Subcutaneous abdominal adipose tissue (tissue), 5 donors: ENCODE measurements around the gene ZKSCAN8.
"Not testable (repeated sequence)": the region's sequence is repeated elsewhere in the genome, so short reads cannot be mapped to it uniquely, and the experiment has no call there.

Experiments
- H3K27ac ChIP-seq: one replicate; pipeline ENCODE4 v1.7.0; 2013; ENCODE audit warnings: low read depth, mild to moderate bottlenecking, inconsistent platforms, low read length, moderate library complexity
- H3K27me3 ChIP-seq, 5 donors: one replicate each; pipeline ENCODE4 v1.7.0; 2013; ENCODE audit warnings: low read length in 5 of 5, inconsistent platforms in 1 of 5; ENCODE audit not compliant: control insufficient read depth in 5 of 5, insufficient read depth in 4 of 5
- H3K36me3 ChIP-seq, 5 donors: one replicate each; pipeline ENCODE4 v1.7.0; 2013; ENCODE audit warnings: low read length in 5 of 5; ENCODE audit not compliant: control insufficient read depth in 5 of 5, insufficient read depth in 5 of 5
- H3K4me1 ChIP-seq, 5 donors: one replicate each; pipeline ENCODE4 v1.7.0; 2013; ENCODE audit warnings: low read length in 5 of 5, mild to moderate bottlenecking in 3 of 5, moderate library complexity in 1 of 5; ENCODE audit not compliant: control insufficient read depth in 5 of 5, insufficient read depth in 5 of 5
- H3K4me3 ChIP-seq, 5 donors: one replicate each; pipeline ENCODE4 v1.7.0; 2013; ENCODE audit warnings: low read length in 5 of 5, low read depth in 1 of 5
- H3K9ac ChIP-seq, 5 donors: one replicate each; pipeline ENCODE4 v1.7.0; 2013; ENCODE audit warnings: low read length in 5 of 5, mild to moderate bottlenecking in 4 of 5, moderate library complexity in 3 of 5
- H3K9me3 ChIP-seq, 5 donors: one replicate each; pipeline ENCODE4 v1.7.0; 2013; ENCODE audit warnings: low read length in 5 of 5; ENCODE audit not compliant: control insufficient read depth in 5 of 5
- donor health status: healthy.
- donor health status: healthy.
- donor health status: healthy.
- donor health status: healthy.
- donor health status: healthy.

ZKSCAN8 gene

DNA sequence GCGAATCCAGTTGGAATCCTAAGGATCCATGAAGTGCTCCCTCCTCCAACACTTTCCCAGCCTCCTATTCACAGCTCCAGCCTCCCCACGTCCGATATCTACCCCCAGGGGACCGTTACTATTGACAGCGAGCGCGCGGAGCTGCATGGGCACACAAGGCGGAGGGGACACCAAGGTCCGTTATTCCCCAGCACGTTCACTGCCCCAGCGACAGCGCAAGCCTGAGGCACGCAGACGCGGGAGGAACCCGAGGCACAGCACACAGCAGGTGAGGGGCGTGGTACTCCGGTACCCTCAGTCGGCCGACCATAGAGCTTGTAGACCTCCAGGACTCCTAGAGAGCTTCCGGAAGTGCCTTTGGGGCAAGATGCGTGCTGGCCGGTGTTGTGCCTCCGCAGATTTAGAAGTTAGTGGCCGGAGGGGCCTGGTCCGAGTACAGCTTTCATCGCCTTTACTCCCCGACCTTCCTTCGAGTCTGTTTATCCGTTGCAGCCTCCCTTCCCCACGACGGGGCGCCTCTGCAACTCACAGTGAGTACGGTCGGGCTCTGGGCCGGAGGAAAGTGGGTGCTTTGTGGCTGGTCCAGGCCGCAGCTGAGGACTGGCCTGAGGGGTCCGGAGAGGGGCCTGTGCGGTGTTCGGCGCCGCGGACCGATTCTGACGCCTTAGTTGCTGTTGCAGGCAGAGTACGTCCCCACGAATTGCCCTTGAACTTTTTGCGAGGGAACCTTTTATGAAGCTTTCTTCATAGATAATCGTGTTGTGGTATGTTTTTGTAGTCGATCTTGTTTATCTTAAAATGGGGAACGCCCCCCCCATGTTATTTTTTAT, at the start of gene ZKSCAN8:
ZKSCAN8 (plus strand) TSS at position 384 of the 830 bp plus-strand sequence. CDS start 6,525 bp downstream, outside the sequence.
- Histone ChIP-seq H3K4me1 (peaks cover 3 to 37% (median 29%) of the 10 kb centered on the region in 5 donors), H3K9ac (peak within 1 kb of the TSS; percentile 94 to 98 (median 98)), H3K9me3 (no peaks in the 10 kb centered on the region), H3K4me3 (peak within 1 kb of the TSS; percentile 96 to 99 (median 98)), H3K36me3 (peaks cover 0 to 13% (median 6%) of the 10 kb centered on the region in 5 donors), H3K27ac (peak within 1 kb of the TSS; percentile 81), H3K27me3 (no peaks in the 10 kb centered on the region)

DNA sequence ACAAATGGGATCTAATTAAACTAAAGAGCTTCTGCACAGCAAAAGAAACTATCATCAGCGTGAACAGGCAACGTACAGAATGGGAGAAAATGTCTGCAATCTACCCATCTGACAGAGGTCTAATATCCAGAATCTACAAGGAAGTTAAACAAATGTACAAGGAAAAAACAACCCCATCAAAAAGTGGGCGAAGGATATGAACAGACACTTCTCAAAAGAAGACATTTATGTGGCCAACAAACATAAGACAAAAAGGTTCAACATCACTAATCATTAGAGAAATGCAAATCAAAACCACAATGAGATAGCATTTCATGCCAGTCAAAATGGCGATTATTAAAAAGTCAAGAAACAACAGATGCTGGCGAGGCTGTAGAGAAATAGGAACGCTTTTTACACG, 39.5 kb upstream of the ZKSCAN8 start:
- not testable (repeated sequence) for H3K36me3 ChIP-seq, H3K4me3 ChIP-seq, H3K9me3 ChIP-seq, H3K27ac ChIP-seq, H3K9ac ChIP-seq, H3K27me3 ChIP-seq
- peaks cover 0 to 14% (median 7%) of the 10 kb centered on the region in 5 donors for H3K4me1 ChIP-seq

DNA sequence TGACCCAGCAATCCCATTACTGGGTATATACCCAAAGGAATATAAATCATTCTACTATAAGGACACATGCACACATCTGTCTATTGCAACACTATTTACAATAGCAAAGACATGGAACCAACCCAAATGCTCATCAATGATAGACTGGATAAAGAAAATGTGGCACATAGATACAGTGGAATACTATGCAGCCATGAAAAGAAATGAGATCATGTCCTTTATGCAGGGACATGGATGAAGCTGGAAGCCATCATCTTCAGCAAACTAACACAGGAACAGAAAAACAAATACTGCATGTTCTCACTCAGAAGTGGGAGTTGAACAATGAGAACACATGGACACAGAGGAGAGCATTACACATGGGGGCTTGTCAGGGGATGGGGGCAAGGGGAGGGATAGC, 39.0 kb upstream of the ZKSCAN8 start:
- H3K27me3 ChIP-seq, H3K4me3 ChIP-seq, H3K9me3 ChIP-seq, H3K36me3 ChIP-seq, H3K9ac ChIP-seq, H3K27ac ChIP-seq: not testable (repeated sequence)
- peaks cover 0 to 14% (median 7%) of the 10 kb centered on the region in 5 donors for H3K4me1 ChIP-seq

DNA sequence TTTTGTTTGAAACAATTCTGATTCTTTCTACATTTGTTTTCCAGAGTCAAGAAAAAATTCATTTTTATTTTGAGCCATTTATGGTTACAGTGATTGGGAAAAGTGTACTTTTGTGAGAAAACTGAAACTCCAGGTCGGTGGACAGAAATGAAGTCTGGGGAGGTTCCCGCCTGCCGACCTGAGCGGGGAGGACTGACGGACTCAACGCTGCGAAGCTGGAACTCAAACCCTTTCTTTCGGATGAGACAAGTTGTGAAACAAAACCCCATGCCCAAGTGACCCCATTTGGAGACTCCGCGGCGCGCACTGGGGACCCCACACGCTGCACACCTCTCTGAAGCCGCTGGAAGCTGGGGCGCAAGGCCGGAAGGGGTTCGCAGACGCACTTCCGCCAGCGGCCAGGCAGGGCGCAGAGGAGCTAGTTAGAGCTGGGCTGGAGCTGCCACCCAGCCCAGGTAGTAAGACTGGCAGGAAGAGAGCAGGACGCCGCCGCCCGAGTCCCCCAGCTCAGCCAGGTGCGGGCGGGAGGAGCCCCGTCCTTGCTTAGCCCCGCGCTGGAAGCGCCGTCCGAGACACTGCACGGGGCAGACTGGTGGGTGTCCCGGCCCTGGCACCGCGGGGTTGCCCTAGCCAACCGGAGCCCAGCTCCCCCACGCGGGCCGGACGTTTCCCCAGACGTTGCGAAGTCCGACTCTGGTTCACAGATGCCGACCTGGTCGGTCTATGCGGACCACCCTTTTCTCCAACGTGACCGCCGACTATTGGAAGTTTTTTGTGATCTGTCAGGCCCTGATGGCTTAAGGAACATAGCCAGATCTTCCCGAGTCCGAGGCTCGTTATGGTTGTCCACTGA, 37.1 kb upstream of the ZKSCAN8 start:
- Histone ChIP-seq H3K27ac (peak overlapping the region; percentile 54), H3K9me3 (no peaks in the 10 kb centered on the region), H3K4me3 (peak overlapping the region; percentile 84 to 98 (median 90)), H3K36me3 (no peaks in the 10 kb centered on the region), H3K27me3 (no peaks in the 10 kb centered on the region), H3K4me1 (peaks cover 0 to 14% (median 7%) of the 10 kb centered on the region in 5 donors), H3K9ac (peak overlapping the region; percentile 76 to 95 (median 86))

DNA sequence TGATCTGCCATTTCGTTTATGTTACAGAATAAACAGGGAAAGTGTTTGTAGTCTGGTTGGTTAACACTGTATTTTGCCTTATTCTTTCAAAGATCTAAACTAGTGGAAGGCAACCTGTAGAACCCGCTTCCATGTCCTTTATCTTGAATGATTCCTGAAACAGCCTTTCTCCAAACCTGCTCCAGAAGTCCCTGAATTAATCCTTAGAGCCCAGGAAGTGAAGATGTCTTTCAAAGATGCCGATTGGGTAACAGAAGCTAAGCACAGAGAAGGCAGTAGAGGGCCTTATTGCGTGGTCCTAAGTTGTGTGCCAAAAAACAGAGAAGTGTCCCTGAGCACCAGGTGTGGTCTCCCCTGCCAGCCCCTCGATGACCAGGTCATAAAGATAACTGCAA, 36.4 kb upstream of the ZKSCAN8 start:
- no peaks in the 10 kb centered on the region for H3K36me3 ChIP-seq
- peak overlapping the region; percentile 84 to 98 (median 90) for H3K4me3 ChIP-seq
- peak overlapping the region; percentile 76 to 95 (median 86) for H3K9ac ChIP-seq
- peak overlapping the region; percentile 54 for H3K27ac ChIP-seq
- H3K9me3 ChIP-seq, result no peaks in the 10 kb centered on the region
- no peaks in the 10 kb centered on the region for H3K27me3 ChIP-seq
- peaks cover 0 to 14% (median 7%) of the 10 kb centered on the region in 5 donors for H3K4me1 ChIP-seq

DNA sequence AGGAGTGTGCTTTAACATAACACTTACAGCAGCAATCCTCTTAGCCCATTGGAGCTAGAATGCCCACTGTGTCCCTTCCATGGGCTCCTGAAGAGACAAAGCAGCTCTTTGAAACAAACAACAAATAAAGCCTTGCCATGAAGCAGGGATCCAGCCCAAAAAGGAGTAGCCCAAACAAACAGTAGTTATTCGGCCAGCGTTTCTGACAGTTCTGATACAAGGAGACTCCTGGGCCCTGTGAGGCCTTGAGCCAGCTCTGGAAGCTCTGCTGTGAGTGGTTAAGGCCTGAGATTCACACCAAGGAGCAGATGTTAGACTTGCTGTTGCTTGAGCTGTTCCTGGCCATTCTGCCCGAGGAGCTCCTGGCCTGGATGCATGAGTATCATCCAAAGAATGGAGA, 34.2 kb upstream of the ZKSCAN8 start:
- Histone ChIP-seq H3K27me3 (no peaks in the 10 kb centered on the region), H3K27ac (no peak overlapping the region), H3K9ac (no peak overlapping the region), H3K4me3 (no peak overlapping the region), H3K4me1 (peaks cover 0 to 14% (median 7%) of the 10 kb centered on the region in 5 donors), H3K36me3 (no peaks in the 10 kb centered on the region), H3K9me3 (no peaks in the 10 kb centered on the region)

DNA sequence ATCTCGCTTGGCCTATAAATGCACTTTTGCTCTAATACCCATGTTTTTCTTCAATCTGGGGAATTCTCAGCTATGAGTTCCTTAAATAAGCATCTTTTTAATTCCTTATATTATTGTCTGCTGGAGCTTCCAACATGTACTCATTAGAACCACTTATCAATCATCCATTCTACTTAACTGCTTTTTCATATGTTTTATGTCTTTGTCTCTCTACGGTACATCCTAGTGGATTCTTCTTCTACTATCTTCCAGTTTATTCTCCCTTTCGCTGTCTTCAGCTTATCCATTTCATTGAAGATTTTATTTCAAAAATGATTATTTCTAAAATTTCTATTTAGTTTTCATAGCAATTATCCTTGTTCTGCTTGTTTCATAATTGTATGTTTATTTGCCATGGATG, 29.7 kb upstream of the ZKSCAN8 start:
- Histone ChIP-seq H3K4me1 (peaks cover 0 to 3% (median 0%) of the 10 kb centered on the region in 5 donors), H3K4me3 (no peak overlapping the region), H3K27ac (no peak overlapping the region), H3K9ac (no peak overlapping the region), H3K36me3 (peaks cover 13 to 26% (median 15%) of the 10 kb centered on the region in 5 donors), H3K27me3 (no peaks in the 10 kb centered on the region), H3K9me3 (no peaks in the 10 kb centered on the region)

DNA sequence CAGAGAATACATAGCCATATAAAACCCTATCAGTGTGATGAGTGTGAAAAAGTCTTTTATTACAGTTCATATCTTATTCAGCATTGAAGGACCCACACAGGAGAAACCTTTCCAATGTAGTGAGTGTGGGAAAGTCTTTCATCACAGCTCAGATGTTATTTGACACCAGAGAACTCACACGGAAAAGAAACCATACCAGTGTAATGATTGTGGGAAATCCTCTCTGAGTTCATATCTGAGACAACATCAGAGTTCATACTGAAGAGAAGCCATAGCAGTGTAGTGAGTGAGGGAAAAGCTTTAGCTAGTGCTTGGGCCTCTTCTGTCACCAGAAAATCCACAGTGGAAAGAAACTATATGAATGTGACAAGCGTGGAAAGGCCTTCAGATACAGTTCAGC, 25.9 kb upstream of the ZKSCAN8 start:
- Histone ChIP-seq H3K9me3 (no peaks in the 10 kb centered on the region), H3K36me3 (peaks cover 28 to 45% (median 34%) of the 10 kb centered on the region in 5 donors), H3K27me3 (no peaks in the 10 kb centered on the region)

DNA sequence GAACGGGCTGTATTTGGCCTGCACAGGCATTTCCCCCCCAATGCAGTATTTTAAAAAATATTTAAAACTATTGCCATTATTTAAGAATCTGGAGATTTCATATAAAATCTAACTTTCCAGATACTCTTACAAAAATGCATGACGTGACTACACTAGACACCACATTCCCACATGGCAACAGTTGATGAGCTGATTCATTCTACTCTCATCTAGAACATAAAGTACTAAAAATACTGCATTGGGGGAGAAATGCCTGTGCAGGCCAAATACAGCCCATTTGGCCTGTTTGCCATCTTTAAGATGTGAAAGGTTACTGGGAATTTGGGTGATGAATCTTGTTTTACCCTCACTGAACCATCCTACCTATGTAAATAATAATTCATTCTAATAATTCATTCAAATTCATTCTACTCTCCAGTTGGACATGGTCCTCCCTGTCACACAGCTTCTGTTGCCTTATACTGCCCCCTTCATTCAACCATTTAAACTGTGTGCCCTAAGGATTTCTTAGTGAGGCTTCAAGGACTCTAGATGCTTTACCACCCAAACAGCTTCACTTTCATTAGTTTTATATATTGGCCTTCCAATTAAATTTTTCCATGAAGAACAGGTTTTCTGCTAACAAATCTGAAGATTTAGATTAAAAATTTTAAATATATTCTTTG, 24.2 kb upstream of the ZKSCAN8 start:
- H3K27ac ChIP-seq, result no peak overlapping the region
- no peaks in the 10 kb centered on the region for H3K9me3 ChIP-seq
- H3K4me3 ChIP-seq, result no peak overlapping the region
- H3K36me3 ChIP-seq, result peaks cover 28 to 47% (median 34%) of the 10 kb centered on the region in 5 donors
- H3K9ac ChIP-seq, result no peak overlapping the region
- no peaks in the 10 kb centered on the region for H3K27me3 ChIP-seq
- H3K4me1 ChIP-seq, result peaks cover 0 to 3% (median 0%) of the 10 kb centered on the region in 5 donors

More for the DNA sequence above, 25.9 kb upstream of the ZKSCAN8 start:
- H3K9ac ChIP-seq, result no peak overlapping the region
- H3K4me3 ChIP-seq, result no peak overlapping the region
- peaks cover 0 to 3% (median 0%) of the 10 kb centered on the region in 5 donors for H3K4me1 ChIP-seq
- no peak overlapping the region for H3K27ac ChIP-seq
